Stomach (tissue), 9 donors: Measurements from ENCODE around the gene ZNRD2. TPM values are rescaled to one million over a fixed set of nuclear protein-coding genes. Genes with fewer than 3 reads are reported as not detected.

Experiments used
- DNase-seq, 2 donors: peaks; one replicate each; pipeline versions ENCODE4 v3.0.0 to v3.0.0-alpha.2; 2013 to 2019
- H3K27ac ChIP-seq, 5 donors: fragments of 200-600 bp in 4 of 5; sonication (generic) in 4 of 5; one replicate each; pipeline ENCODE4 v1.5.1; 2013 to 2019; ENCODE audit warnings: mild to moderate bottlenecking in 1 of 5, moderate library complexity in 1 of 5
- H3K27me3 ChIP-seq, 3 donors: fragments of 200-600 bp; sonication (generic); one replicate each; pipeline ENCODE4 v1.5.1; 2017 to 2019; ENCODE audit warnings: mixed run types in 1 of 3
- H3K36me3 ChIP-seq, 4 donors: fragments of 200-600 bp; sonication (generic); 1 replicate in 3 of 4; 2 replicates in 1 of 4; pipeline ENCODE4 v1.5.1; 2016 to 2019
- H3K4me1 ChIP-seq, 4 donors: fragments of 200-600 bp; sonication (generic); one replicate each; pipeline ENCODE4 v1.5.1; 2016 to 2019
- H3K4me3 ChIP-seq, 4 donors: fragments of 200-600 bp; sonication (generic) in 3 of 4; one replicate each; pipeline ENCODE4 v1.5.1; 2016 to 2019; ENCODE audit warnings: mild to moderate bottlenecking in 1 of 4
- H3K9me3 ChIP-seq, 4 donors: fragments of 200-600 bp; sonication (generic); one replicate each; pipeline ENCODE4 v1.5.1; 2016 to 2019
- EP300 ChIP-seq: sonication (generic); formaldehyde crosslinking; IDR thresholded peaks from one replicate; pipeline ENCODE4 v1.6.1; 2017; ENCODE audit warnings: antibody characterized with exemption
- POLR2A ChIP-seq, 4 donors: fragments of 450-650 bp; IDR thresholded peaks; one replicate each; pipeline ENCODE4 v1.6.1; 2016; ENCODE audit warnings: antibody characterized with exemption in 4 of 4, control low read depth in 2 of 4, mild to moderate bottlenecking in 1 of 4, moderate library complexity in 1 of 4
- POLR2AphosphoS5 ChIP-seq, 3 donors: sonication (generic); formaldehyde crosslinking; IDR thresholded peaks; one replicate each; pipeline ENCODE4 v1.6.1; 2016; ENCODE audit warnings: antibody characterized with exemption in 3 of 3
- WGBS, 5 donors: extraction: QIAGEN DNeasy Blood & Tissue Kit in 3 of 5; methylation state at CpG; one replicate each; pipeline versions ENCODE4 v1.1.5 to v1.1.7; 2013 to 2018; 5-methylcytosine and 5-hydroxymethylcytosine counted together
- intact Hi-C: fragments of 100-400 bp; cut with DNase I; formaldehyde crosslinking; loops from one replicate; pipeline ENCODE4 v1.15.1; 2023; ENCODE audit warnings: low total_unique reads
- polyA plus RNA-seq, 3 donors: library from polyadenylated mRNA; stranded (reverse); fragments of 200-250 nt; gene quantifications; one replicate each; pipeline ENCODE4 v1.2.3, GENCODE V29; 2013
- total RNA-seq, 5 donors: library from RNA; depleted of rRNA; stranded (reverse); fragments of >200 nt; gene quantifications; one replicate each; pipeline versions ENCODE4 v1.1.0 to v1.2.3, GENCODE V29; 2014 to 2016
- TF ChIP-seq, protein P1 (sequence below), 7 experiments: fragments of 450-650 bp in 4 of 7; fragments of 200-600 bp in 3 of 7; sonication (generic) in 3 of 7; IDR thresholded peaks; one replicate each; pipeline ENCODE4 v1.5.1; 2016 to 2019; ENCODE audit warnings: antibody characterized with exemption in 7 of 7, control low read depth in 2 of 7, mild to moderate bottlenecking in 1 of 7
- donor health status: healthy with polysubstance abuse.
- donor health status: Bipolar disorder and iron deficiency.
- donor health status: healthy.

ZNRD2 gene
- total and polyA plus RNA-seq, 8 donors = 17.7 to 99.1 (median 51.8) TPM

DNA sequence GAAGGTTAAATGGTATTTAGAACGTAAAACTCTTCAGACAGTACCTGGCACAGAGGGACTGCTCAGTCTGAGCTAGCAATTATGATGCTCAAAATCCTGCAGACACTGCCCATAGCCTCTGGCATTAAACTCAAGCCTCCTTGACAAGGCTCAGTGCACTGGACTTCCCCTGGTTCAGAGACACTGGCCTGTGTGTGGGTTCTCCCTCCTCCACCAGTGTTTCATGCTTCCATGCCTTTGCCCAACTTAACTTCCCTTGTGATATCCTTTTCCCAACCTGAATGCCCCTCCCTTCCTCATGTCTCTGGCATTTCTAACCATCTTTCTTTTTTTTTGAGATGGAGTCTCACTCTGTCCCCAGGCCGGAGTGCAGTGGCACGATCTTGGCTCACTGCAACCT lies 21.2 kb upstream of the ZNRD2 start:
- no peak for DNase-seq
- Histone ChIP-seq H3K27me3 (no peaks in the 10 kb centered on the region), H3K9me3 (no peaks in the 10 kb centered on the region), H3K36me3 (peaks cover 0 to 76% (median 42%) of the 10 kb centered on the region in 4 donors), H3K4me3 (no peak overlapping the region), H3K4me1 (peaks cover 10 to 60% (median 52%) of the 10 kb centered on the region in 4 donors), H3K27ac (no peak overlapping the region)
- 90 to 93% (median 92%) methylated on average over 3 of the region's 3 CpGs for WGBS, 5 donors
- no peak for TF ChIP-seq POLR2AphosphoS5 (IDR thresholded peaks at IDR 0.05)
- TF ChIP-seq EP300 = no peak
- TF ChIP-seq, protein P1, sequence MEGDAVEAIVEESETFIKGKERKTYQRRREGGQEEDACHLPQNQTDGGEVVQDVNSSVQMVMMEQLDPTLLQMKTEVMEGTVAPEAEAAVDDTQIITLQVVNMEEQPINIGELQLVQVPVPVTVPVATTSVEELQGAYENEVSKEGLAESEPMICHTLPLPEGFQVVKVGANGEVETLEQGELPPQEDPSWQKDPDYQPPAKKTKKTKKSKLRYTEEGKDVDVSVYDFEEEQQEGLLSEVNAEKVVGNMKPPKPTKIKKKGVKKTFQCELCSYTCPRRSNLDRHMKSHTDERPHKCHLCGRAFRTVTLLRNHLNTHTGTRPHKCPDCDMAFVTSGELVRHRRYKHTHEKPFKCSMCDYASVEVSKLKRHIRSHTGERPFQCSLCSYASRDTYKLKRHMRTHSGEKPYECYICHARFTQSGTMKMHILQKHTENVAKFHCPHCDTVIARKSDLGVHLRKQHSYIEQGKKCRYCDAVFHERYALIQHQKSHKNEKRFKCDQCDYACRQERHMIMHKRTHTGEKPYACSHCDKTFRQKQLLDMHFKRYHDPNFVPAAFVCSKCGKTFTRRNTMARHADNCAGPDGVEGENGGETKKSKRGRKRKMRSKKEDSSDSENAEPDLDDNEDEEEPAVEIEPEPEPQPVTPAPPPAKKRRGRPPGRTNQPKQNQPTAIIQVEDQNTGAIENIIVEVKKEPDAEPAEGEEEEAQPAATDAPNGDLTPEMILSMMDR (IDR thresholded peaks at IDR 0.05) = no peak
- TF ChIP-seq POLR2A (IDR thresholded peaks at IDR 0.05) = no peak
- intact Hi-C loops = no loop called here

DNA sequence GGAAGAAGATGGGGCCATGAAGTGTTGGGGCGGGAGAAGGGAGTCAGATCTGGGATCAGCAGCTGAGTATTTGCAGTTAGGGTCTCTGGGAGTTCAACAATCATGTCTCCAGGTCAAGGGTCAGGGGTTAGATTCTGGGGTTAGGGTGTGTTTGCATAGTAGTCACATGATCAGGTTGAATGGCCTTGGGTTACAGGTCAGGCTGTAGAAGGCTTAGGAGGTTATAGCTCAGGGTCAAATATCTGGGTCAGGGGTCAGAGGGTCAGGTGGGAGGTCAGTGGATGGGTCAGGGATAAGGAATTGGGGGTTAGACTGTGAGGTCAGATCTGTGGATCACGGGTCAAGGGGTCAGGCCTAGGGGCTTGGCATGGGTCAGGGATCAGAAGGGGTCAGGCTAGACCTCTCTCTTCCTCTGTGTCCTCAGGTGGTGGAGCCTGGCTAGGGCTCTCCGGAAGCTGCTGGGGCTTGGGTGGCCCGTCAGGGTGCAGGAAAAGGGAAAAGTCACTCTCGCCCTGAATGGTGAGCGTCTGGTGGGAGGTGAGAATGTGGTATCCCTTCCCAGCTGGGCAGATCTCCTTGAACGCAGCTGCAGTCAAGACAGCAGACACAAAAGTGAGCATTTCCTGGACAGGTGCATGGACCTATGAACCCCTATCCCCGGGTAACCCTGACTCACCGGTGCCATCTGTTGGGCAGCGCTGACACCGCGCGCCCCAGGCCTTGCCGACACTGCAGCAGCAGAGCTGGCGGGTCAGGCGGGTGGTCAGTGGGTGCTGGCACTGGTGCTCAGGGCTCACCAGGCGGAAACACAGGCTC lies 18.5 kb upstream of the ZNRD2 start:
- Histone ChIP-seq H3K9me3 (no peaks in the 10 kb centered on the region), H3K4me3 (peak overlapping the region in 1 of 4 donors; percentile 30), H3K27ac (peak overlapping the region; percentile 39 to 68 (median 55)), H3K4me1 (peaks cover 28 to 74% (median 64%) of the 10 kb centered on the region in 4 donors), H3K27me3 (no peaks in the 10 kb centered on the region), H3K36me3 (peaks cover 0 to 63% (median 36%) of the 10 kb centered on the region in 4 donors)
- peak; percentile 81 to 86 for DNase-seq
- TF ChIP-seq POLR2AphosphoS5 (IDR thresholded peaks at IDR 0.05) (peak in 2 of 3 donors; percentile 23 to 61), EP300 (no peak), POLR2A (IDR thresholded peaks at IDR 0.05) (no peak)
- TF ChIP-seq, protein P1 (IDR thresholded peaks at IDR 0.05) = peak in 4 of 7 experiments; percentile 25 to 36 (median 34)
- WGBS, 5 donors = 47 to 56% (median 52%) methylated on average over 12 to 17 of the region's 17 CpGs
- intact Hi-C loops = no loop called here

DNA sequence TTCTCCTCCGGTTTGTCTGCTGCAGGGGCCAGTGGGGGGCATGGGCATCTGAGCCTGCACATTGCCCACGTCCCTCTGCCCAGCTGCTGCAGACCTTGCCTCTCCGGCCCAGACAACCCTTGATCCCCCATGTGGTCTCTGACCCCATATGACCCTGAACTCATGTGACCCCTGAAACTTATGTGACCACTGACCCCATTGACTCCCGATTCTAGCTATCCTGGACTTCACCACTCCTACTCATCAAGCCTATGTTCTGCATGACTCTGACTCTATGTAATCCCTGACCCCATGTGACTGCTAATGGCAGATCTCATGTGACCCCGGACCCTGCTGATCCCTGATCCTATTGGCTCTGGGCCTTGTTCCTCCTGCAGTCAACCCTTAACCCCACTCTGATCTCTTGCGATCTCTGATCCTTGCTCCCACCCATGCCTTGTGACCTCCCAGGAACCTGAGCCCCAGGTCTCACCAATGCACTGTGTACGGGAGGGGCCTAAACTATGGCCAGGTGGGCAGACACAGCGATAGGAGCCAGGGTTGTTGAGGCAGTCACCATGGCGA lies 17.8 kb upstream of the ZNRD2 start:
- TF ChIP-seq POLR2A (IDR thresholded peaks at IDR 0.05) (no peak), EP300 (no peak), POLR2AphosphoS5 (IDR thresholded peaks at IDR 0.05) (no peak)
- TF ChIP-seq, protein P1 (IDR thresholded peaks at IDR 0.05) = no peak
- H3K27me3 ChIP-seq = no peaks in the 10 kb centered on the region
- H3K4me3 ChIP-seq = no peak overlapping the region
- intact Hi-C loops = no loop called here
- H3K4me1 ChIP-seq = peaks cover 26 to 74% (median 64%) of the 10 kb centered on the region in 4 donors
- H3K9me3 ChIP-seq = no peaks in the 10 kb centered on the region
- WGBS, 5 donors = 74 to 86% (median 81%) methylated on average over 8 to 9 of the region's 9 CpGs
- peaks cover 0 to 57% (median 33%) of the 10 kb centered on the region in 4 donors for H3K36me3 ChIP-seq
- no peak for DNase-seq
- peak overlapping the region in 1 of 5 donors; percentile 55 for H3K27ac ChIP-seq

GRCh38 chr11:65553301-65554001 lies 16.8 kb upstream of the ZNRD2 start:
- Histone ChIP-seq H3K4me3 (no peak overlapping the region), H3K36me3 (peaks cover 0 to 47% (median 28%) of the 10 kb centered on the region in 4 donors), H3K9me3 (no peaks in the 10 kb centered on the region), H3K4me1 (peaks cover 27 to 73% (median 66%) of the 10 kb centered on the region in 4 donors), H3K27me3 (peaks cover 0 to under 1% (median 0%) of the 10 kb centered on the region in 3 donors), H3K27ac (peak overlapping the region in 4 of 5 donors; percentile 4 to 96 (median 26))
- 61 to 72% (median 68%) methylated on average over 25 to 37 of the region's 37 CpGs for WGBS, 5 donors
- DNase-seq = peak in 1 of 2 donors; percentile 79
- intact Hi-C loops = no loop called here
- TF ChIP-seq POLR2AphosphoS5 (IDR thresholded peaks at IDR 0.05) (no peak), POLR2A (IDR thresholded peaks at IDR 0.05) (no peak), EP300 (no peak)
- TF ChIP-seq, protein P1 (IDR thresholded peaks at IDR 0.05) = no peak
